HG03442 (cell line): ENCODE data around the gene LTC4S.
"Not testable (repeated sequence)": the region's sequence is repeated elsewhere in the genome, so short reads cannot be mapped to it uniquely, and the experiment has no call there.

Experiments used
- ATAC-seq: cut with Tn5 transposase; IDR thresholded peaks from one replicate; pipeline ENCODE4 v1.9.1; 2021; ENCODE audit warnings: mild to moderate bottlenecking, moderate library complexity; ENCODE audit not compliant: unreplicated experiment

Gene LTC4S

DNA sequence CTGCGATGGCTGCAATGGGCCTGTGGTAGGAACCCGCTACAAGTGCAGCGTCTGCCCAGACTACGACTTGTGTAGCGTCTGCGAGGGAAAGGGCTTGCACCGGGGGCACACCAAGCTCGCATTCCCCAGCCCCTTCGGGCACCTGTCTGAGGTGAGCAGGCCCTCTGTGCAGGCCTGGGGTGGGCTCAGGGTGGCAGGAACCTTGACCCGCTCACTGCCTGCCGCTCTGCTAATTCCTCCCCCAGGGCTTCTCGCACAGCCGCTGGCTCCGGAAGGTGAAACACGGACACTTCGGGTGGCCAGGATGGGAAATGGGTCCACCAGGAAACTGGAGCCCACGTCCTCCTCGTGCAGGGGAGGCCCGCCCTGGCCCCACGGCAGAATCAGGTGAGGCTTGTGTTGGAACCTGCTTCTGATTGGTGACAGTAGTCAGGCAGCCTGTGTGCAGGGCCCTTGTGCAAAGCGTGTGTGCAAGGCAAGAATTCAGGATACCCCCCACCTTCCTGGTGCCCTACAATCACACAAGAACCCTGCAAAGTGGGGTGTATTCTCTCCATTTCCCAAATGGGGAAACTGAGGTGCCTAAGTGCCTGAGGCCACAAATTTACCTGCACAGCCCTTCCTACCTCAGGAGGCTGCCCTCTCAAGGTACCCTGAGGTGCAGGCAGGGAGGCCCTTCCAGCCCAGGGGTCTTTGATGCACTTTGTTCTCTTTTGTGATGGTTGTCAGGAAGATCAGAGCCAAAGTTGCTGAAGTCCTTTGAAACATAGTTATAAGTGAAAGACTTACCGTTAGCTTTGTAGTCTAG, 30.4 kb downstream of the LTC4S start:
- no peak for ATAC-seq

DNA sequence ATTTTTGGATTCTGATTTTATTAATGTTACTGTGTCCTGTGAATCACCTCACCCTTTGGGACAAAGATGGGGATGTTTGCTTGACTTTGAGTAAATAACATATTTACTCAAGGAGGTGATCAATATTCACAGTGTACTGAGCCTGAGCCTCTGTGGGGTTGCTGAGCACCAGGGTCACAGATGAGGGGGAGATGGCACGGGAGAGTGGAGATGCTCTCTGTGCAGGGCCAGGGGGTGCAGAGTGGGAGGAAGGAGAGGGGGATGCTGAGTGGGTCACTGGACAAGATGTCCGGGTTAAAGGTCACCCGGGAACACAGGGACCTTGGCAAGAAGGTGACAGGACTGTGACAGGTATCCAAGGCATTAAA, 30.9 kb downstream of the LTC4S start:
- no peak for ATAC-seq

DNA sequence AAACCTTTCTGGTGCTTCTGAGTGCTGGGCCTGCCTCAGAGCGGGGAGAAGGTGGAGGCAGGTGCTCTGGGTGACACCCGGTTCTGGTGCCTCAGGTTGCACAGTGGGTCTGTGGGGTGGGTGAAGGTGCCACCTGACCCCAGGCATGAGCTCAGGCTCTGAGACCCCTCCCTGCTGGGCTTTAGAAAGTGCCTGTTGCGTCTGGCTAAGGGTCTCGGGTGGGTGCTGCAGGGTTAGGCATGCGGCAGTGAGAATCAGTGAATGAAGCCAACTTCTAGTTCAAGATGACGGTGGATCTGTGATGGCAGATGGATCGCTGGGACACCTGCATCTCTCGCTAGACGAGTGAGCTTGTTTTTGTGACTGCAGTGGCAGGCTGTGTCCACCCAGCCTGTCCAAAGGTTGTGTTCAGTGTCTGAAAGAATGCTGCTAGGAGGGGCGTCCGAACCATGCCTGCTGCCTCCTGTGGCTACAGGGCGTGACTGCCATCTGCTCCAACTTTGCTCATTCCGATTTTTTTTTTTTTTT, 31.9 kb downstream of the LTC4S start:
- ATAC-seq = no peak

DNA sequence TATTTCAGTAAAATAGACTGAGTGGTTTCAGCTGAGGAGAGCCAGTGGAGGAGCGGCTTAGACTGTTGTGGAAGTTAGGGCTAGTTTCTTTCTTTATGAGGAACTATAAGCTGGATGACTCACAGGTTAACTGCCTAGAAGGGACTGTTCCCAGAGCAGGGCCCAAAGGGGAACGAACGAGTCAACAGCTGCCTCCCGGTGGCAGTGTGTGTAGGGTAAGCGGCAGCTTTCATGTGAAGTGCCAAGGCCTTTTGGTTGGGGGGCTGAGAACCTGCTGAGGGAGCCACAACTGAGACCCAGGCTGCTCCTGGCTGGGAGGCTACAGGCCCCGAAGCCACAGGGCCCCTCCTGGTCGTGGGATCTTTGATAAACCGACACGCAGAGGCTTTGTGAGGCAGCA, 33.9 kb downstream of the LTC4S start:
- no peak for ATAC-seq

DNA sequence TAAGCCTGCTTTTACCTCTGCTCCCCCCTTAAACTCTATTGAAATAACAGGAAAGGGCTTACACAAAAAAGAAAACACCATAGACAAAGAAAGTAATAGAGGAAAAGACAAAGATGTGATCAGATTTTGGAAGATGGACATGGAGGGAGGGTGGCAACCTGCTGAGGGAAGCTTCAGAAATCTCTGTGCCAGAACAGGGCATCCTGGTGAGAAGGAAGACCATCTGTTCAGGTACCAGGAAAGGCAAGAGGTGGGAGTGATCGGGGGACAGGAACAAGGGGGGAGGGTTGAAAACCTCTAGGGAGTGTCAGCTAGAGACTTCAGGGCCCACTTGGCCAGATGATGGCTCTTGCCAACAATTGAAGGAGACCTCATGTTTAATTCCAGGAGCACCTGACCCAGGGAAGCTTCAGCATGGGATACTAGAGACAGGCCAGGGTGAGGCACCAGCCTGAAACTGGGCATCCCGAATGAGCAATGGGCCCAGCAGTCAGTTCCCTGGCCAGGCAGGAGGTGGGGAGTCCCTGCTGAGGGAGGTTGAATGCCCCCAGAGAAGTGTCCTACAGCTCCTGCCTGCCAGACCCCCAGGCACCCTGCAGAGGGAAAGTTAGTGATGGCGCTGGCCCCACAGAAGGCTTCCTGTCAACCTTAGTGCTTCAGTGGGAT, 35.1 kb downstream of the LTC4S start:
- ATAC-seq = no peak

DNA sequence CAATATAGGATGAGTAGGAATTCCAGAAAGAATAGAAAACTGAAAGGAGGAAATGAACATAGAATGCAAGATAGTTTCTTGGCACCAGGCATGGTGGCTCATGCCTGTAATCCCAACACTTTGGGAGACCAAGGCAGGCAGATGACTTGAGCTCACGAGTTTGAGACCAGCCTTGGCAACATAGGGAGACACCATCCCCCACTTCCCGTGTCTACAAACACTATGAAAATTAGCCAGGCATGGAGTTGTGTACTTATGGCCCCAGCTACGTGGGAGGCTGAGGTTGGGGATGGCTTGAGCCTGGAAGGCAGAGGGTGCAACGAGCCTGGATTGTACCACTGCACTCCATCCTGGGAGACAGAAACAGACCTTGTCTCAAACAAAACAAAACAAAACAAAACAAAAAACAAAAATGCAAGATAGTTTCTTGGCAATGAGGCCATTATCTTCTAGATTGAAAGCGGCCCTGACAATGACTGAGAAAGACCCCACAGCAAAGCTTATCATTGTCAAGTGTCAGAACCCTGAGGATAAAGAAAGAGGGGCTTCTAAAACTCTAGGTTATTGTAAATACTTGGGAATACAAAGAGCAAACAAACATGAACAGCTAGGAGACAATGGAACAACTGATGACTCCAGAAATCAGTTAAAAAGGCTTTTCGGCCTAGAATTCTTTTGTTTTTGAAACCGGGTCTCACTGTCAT, 36.1 kb downstream of the LTC4S start:
- no peak for ATAC-seq

DNA sequence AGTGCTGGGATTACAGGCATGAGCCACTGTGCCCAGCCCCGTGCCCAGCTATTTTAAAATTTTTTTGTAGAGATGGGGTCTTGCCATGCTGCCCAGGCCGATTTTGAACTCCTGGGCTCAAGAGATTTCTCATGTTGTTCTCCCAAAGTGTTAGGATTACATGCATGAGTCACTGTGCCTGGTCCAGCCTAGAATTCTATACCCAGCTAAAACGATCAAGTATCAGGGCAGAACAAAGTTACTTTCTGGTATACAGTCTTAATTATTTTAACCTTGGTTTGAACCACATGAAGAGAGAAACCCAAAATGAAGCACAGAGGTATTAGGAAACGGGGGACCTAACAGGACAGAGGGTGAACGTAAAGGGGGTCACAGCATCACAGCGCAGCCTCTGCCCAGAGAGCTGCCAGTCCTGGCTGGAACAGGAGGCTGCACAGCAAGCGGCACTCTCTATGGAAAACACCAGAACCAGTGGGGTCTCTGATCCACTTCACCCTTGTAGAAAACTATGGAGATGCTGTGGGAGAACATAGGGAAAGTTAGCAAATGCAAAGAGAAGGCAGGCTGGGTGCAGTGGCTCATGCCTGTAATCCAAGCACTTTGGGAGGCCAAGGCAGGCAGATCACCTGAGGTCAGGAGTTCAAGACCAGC, 37.2 kb downstream of the LTC4S start:
- ATAC-seq = no peak

DNA sequence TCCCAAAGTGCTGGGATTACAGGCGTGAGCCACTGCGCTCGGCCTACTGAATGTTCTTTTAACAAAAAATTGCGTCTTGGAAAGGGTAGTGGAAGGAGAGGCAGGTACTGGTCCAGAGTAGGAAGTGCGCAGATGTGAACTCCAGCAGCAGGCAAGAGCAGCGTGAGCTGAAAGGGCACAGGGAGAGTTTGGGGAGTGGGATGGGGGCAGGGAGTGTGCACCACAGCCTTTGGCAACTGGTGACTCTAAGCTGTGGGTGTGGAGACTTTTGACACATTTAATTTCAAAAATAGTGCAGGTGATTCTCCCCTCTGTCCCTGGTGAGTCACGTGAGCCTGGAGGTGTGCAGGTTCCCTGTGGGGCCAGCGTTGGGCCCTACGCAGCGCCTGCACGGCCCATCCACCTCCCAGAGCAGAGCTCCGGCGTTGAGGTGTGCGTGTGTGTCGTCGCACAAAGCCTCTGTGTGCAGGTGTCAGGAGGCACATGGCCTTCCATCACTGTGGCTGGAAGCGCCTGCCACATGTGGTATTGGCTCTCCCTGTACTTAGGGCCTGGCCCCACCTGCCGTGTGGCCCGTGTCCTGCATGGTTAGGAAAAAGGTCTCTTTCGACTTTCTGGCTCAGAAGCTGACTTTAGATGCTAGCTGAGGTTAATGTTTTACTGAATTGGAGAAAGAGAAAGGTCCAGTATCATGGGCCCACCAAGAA, 38.4 kb downstream of the LTC4S start:
- ATAC-seq = no peak

DNA sequence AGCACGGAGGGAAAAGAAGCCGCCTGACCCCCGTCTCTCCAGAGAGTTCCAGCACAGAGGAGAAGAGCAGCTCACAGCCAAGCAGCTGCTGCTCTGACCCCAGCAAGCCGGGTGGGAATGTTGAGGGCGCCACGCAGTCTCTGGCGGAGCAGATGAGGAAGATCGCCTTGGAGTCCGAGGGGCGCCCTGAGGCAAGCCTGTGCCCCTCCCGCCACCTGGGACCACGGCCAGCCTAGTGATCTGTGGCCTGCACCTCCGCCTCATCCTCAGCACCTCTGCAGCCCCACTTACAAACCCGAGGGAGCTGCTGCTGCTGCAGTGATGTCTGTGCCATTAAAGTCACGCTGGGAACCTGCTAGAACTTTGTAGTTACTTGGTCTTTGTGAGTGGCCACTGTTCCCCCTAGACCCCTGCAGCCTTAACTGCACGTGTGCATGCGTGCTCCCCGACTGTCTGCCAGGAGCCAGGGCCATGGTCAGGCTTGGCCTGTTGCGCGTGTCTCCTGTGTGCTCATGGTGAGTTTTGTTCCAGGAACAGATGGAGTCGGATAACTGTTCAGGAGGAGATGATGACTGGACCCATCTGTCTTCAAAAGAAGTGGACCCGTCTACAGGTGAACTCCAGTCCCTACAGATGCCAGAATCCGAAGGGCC, 39.4 kb downstream of the LTC4S start:
- ATAC-seq = no peak

DNA sequence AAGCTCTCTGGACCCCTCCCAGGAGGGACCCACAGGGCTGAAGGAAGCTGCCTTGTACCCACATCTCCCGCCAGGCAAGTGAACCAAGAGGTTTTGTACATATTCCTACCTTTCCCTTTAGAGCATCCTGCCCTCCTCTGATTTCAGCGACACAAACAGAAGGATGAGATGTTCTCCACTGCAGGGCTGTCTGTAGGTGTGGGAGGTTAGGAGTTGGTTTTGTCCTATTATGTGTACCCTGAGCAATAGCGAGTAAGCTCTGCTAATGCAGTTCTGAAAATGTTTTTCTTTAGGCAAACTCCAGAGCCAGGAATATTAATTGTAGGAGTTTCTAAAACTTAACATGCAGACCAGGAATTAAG, 39.9 kb downstream of the LTC4S start:
- no peak for ATAC-seq

DNA sequence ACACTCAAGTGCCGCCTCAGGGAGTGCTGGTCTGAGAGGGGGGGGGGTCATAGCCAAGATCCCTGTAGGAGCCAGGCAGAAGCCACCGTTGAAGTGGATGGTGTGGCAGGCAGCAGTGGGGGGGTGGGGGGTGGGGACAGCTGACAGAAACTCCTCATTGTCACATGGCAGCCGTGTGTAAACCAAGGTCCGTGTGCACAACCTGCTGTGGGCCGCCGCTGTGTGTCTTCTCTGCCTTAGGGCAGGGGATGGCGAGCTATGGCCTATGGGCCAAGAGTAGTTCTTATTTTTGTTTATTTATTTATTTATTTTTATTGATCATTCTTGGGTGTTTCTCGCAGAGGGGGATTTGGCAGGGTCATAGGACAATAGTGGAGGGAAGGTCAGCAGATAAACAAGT, 40.3 kb downstream of the LTC4S start:
- ATAC-seq = no peak

DNA sequence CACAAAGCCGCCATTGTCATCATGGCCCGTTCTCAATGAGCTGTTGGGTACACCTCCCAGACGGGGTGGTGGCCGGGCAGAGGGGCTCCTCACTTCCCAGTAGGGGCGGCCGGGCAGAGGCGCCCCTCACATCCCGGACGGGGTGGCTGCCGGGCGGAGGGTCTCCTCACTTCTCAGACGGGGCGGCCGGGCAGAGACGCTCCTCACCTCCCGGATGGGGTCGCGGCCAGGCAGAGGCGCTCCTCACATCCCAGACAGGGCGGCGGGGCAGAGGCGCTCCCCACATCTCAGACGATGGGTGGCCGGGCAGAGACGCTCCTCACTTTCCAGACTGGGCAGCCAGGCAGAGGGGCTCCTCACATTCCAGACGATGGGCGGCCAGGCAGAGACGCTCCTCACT, 41.1 kb downstream of the LTC4S start:
- ATAC-seq = not testable (repeated sequence)

DNA sequence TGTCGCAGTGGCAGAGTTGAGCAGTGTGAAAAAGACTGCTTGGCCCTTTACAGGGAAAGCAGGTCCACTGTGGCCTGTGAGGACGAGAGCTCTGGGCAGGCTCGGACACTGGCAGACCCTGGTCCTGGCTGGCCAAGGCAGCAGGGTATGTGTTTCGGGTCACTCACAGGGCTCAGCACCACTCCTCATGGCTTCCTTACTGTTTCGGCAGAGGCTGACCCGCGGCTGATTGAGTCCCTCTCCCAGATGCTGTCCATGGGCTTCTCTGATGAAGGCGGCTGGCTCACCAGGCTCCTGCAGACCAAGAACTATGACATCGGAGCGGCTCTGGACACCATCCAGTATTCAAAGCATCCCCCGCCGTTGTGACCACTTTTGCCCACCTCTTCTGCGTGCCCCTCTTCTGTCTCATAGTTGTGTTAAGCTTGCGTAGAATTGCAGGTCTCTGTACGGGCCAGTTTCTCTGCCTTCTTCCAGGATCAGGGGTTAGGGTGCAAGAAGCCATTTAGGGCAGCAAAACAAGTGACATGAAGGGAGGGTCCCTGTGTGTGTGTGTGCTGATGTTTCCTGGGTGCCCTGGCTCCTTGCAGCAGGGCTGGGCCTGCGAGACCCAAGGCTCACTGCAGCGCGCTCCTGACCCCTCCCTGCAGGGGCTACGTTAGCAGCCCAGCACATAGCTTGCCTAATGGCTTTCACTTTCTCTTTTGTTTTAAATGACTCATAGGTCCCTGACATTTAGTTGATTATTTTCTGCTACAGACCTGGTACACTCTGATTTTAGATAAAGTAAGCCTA, 42.6 kb downstream of the LTC4S start:
- no peak for ATAC-seq

DNA sequence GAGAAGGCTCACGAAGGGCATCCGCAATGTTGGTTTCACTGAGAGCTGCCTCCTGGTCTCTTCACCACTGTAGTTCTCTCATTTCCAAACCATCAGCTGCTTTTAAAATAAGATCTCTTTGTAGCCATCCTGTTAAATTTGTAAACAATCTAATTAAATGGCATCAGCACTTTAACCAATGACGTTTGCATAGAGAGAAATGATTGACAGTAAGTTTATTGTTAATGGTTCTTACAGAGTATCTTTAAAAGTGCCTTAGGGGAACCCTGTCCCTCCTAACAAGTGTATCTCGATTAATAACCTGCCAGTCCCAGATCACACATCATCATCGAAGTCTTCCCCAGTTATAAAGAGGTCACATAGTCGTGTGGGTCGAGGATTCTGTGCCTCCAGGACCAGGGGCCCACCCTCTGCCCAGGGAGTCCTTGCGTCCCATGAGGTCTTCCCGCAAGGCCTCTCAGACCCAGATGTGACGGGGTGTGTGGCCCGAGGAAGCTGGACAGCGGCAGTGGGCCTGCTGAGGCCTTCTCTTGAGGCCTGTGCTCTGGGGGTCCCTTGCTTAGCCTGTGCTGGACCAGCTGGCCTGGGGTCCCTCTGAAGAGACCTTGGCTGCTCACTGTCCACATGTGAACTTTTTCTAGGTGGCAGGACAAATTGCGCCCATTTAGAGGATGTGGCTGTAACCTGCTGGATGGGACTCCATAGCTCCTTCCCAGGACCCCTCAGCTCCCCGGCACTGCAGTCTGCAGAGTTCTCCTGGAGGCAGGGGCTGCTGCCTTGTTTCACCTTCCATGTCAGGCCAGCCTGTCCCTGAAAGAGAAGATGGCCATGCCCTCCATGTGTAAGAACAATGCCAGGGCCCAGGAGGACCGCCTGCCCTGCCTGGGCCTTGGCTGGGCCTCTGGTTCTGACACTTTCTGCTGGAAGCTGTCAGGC, 43.6 kb downstream of the LTC4S start:
- no peak for ATAC-seq

DNA sequence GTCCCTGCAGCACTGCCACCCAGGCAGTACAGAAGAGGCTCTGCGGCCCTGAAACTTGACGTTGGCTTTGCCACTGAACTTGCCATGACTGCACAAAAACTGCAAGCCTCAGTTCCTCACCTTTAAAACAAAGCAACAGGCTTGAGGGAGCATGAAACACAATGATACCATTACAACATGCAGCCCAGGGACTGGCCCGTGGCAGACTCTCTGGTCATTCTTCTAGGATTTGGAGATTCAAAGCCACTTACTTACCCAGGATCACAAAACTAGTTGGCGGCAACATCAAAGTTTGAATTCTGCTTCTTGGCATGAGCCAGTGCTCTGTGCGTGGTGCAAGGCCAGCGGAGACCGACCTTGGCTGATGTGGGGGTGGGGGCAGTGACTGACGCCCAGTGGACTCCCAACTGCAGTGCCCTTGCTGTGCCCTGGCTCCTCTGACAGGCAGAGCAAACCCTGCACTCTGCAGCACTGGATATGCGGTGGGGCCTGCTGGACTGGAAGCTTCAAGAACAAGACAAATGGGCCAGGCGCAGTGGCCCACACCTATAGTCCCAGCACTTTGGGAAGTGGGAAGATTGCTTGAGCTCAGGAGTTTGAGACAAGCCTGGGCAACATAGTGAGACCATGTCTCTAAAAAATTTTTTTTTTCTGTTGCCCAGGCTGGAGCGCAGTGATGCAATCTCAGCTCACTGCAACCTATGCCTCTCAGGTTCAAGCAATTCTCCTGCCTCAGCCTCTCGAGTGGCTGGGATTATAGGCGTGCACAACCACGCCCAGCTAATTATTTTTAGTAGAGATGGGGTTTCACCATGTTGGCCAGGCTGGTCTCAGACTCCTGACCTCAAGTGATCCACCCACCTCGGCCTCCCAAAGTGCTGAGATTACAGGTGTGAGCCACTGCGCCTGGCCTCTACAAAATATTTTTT, 45.8 kb downstream of the LTC4S start:
- ATAC-seq = no peak

DNA sequence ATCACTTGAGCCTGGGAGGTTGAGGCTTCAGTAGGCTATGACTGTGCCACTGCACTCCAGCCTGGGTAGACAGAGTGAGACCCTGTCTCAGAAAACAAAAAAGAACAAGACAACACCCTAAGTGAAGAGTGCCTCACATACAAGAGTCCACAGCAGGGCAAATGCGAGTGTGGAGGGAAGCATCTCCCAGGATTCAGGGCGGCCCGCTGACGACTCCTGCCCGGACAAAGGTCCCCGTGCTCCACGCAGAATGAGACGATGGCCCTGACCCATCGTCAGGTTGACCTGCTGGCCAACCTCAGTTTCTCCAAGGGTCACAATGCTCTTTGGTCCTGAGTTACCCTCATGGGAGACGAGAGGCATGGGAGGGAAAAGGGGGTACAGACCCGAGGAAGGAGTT, 46.5 kb downstream of the LTC4S start:
- no peak for ATAC-seq

DNA sequence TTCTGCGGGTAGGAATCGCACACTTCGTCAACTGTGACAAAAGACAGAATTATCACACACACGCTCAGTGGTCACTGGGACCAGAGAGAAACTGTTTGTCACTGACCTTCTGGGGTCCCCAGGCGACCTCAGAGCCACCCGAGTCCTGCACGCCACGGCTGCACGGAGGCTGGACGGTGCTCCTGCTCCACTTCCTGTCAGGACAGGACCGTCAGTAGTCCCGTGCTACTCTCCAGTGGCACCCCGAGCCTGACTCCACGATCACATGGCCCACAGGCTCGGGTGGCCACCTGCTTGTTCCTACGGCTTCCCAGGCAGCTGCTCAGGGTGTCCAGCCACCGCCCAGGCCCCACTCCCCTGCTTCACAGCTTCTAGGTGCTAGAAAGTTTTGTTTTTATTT, 47.0 kb downstream of the LTC4S start:
- no peak for ATAC-seq
